Breast epithelium (tissue), 3 donors: ENCODE measurements around the gene BRINP1.

Source experiments
- CTCF ChIP-seq, 3 donors: fragments of 450-650 bp; IDR thresholded peaks; one replicate each; pipeline ENCODE4 v1.5.1; 2016 to 2017; ENCODE audit warnings: antibody characterized with exemption in 3 of 3, mild to moderate bottlenecking in 3 of 3, moderate library complexity in 3 of 3
- POLR2AphosphoS5 ChIP-seq, 3 donors: sonication (generic); formaldehyde crosslinking; IDR thresholded peaks; one replicate each; pipeline ENCODE4 v1.6.1; 2017; ENCODE audit warnings: antibody characterized with exemption in 3 of 3

- TF ChIP-seq CTCF (IDR thresholded peaks at IDR 0.05) (no peak), POLR2AphosphoS5 (IDR thresholded peaks at IDR 0.05) (no peak)
Measured at GRCh38 chr9:119117409-119117808, 251.8 kb downstream of the BRINP1 start.
